Colonic mucosa (tissue), 4 donors: Measurements from ENCODE around the gene GET3. TPM values are rescaled to one million over a fixed set of nuclear protein-coding genes. Genes with fewer than 3 reads are reported as not detected.

Source experiments
- DNase-seq: peaks from one replicate; pipeline ENCODE4 v3.0.0-alpha.2; 2020
- H3K27ac ChIP-seq: fragments of 200-600 bp; one replicate; pipeline ENCODE4 v1.8.0; 2021
- H3K27me3 ChIP-seq: fragments of 200-600 bp; one replicate; pipeline ENCODE4 v1.8.0; 2021
- H3K36me3 ChIP-seq: fragments of 200-600 bp; one replicate; pipeline ENCODE4 v1.8.0; 2021
- H3K4me1 ChIP-seq: fragments of 200-600 bp; one replicate; pipeline ENCODE4 v1.8.0; 2021; ENCODE audit warnings: mild to moderate bottlenecking
- H3K4me3 ChIP-seq: fragments of 200-600 bp; one replicate; pipeline ENCODE4 v1.8.0; 2021
- H3K9ac ChIP-seq, 2 donors: one replicate each; pipeline ENCODE4 v1.7.0; 2013; ENCODE audit warnings: control low read depth in 2 of 2, low read depth in 2 of 2, low read length in 2 of 2
- H3K9me3 ChIP-seq: fragments of 200-600 bp; one replicate; pipeline ENCODE4 v1.8.0; 2021
- CTCF ChIP-seq: fragments of 200-600 bp; IDR thresholded peaks from one replicate; pipeline ENCODE4 v1.8.0; 2022; ENCODE audit warnings: antibody characterized with exemption, mild to moderate bottlenecking
- intact Hi-C: fragments of 100-400 bp; cut with DNase I; formaldehyde crosslinking; loops from one replicate; pipeline ENCODE4 v1.14.1; 2022
- total RNA-seq, 2 donors: library from RNA; stranded (reverse); fragmentation: NEBNext Ultra II Directional in 1 of 2; extraction: Animal tissue kit (Norgen Biotek cat#: 25700) in 1 of 2; gene quantifications; one replicate each; pipeline ENCODE4 v1.2.1, GENCODE V29; 2021
- donor health status: healthy.
- donor health status: DM: no; HTN: no; CAD: no.
- donor health status: DM: no; HTN: no; CAD: no.

Gene GET3
- total RNA-seq, 2 donors from 2014 or later: 53.6 to 77.2 TPM

- Histone ChIP-seq H3K27me3 (no peaks in the 10 kb centered on the region), H3K36me3 (no peaks in the 10 kb centered on the region), H3K9me3 (no peaks in the 10 kb centered on the region), H3K9ac (peak overlapping the region in 1 of 2 donors; percentile 100), H3K4me1 (peaks cover 35% of the 10 kb centered on the region), H3K27ac (peak overlapping the region; percentile 100), H3K4me3 (no peak overlapping the region)
- TF ChIP-seq CTCF: no peak
- DNase-seq: no peak
- intact Hi-C loops: no loop called here
These were observed 50.2 kb downstream of the GET3 start for GRCh38 chr19:12787458-12787857.

GRCh38 chr19:12788042-12788681, 50.9 kb downstream of the GET3 start:
- intact Hi-C loops: no loop called here
- Histone ChIP-seq H3K9ac (peak overlapping the region; percentile 83 to 100), H3K9me3 (no peaks in the 10 kb centered on the region), H3K4me1 (peaks cover 30% of the 10 kb centered on the region), H3K27me3 (no peaks in the 10 kb centered on the region), H3K36me3 (no peaks in the 10 kb centered on the region), H3K4me3 (peak overlapping the region; percentile 90), H3K27ac (peak overlapping the region; percentile 100)
- TF ChIP-seq CTCF: no peak
- no peak for DNase-seq

GRCh38 chr19:12788682-12789097, 51.4 kb downstream of the GET3 start:
- peak; percentile 93 for DNase-seq
- Histone ChIP-seq H3K9ac (peak overlapping the region; percentile 83 to 100), H3K4me3 (peak overlapping the region; percentile 90), H3K27ac (peak overlapping the region; percentile 100), H3K36me3 (no peaks in the 10 kb centered on the region), H3K4me1 (peaks cover 26% of the 10 kb centered on the region), H3K27me3 (no peaks in the 10 kb centered on the region), H3K9me3 (no peaks in the 10 kb centered on the region)
- intact Hi-C loops: no loop called here
- no peak for TF ChIP-seq CTCF

- TF ChIP-seq CTCF: no peak
- DNase-seq: peak; percentile 84
- Histone ChIP-seq H3K9ac (peak overlapping the region; percentile 83 to 100), H3K27ac (peak overlapping the region; percentile 100), H3K27me3 (no peaks in the 10 kb centered on the region), H3K4me3 (peak overlapping the region; percentile 90), H3K9me3 (no peaks in the 10 kb centered on the region), H3K36me3 (no peaks in the 10 kb centered on the region), H3K4me1 (peaks cover 23% of the 10 kb centered on the region)
- intact Hi-C loops: no loop called here
These were observed 52.0 kb downstream of the GET3 start for GRCh38 chr19:12789098-12789903.

GRCh38 chr19:12789904-12790619, 52.8 kb downstream of the GET3 start:
- peak overlapping the region; percentile 83 to 95 for H3K9ac ChIP-seq
- no peak for TF ChIP-seq CTCF
- H3K4me1 ChIP-seq: peaks cover 30% of the 10 kb centered on the region
- intact Hi-C loops: no loop called here
- H3K4me3 ChIP-seq: peak overlapping the region; percentile 90
- no peaks in the 10 kb centered on the region for H3K9me3 ChIP-seq
- H3K27me3 ChIP-seq: no peaks in the 10 kb centered on the region
- H3K27ac ChIP-seq: peak overlapping the region; percentile 100
- H3K36me3 ChIP-seq: no peaks in the 10 kb centered on the region
- DNase-seq: peak; percentile 94
